GM18909 (cell line): ENCODE data around the gene POP4.
"Not testable (repeated sequence)": the region's sequence is repeated elsewhere in the genome, so short reads cannot be mapped to it uniquely, and the experiment has no call there.

ENCODE experiments used
- ATAC-seq: cut with Tn5 transposase; IDR thresholded peaks from one replicate; pipeline ENCODE4 v1.9.1; 2021; ENCODE audit warnings: mild to moderate bottlenecking; ENCODE audit not compliant: unreplicated experiment, poor library complexity

POP4 gene

GRCh38 chr19:29610213-29610573, 4.1 kb downstream of the POP4 start:
- no peak for ATAC-seq

- peak; percentile 77 for ATAC-seq
Measured at GRCh38 chr19:29610574-29611271, 4.6 kb downstream of the POP4 start.

- no peak for ATAC-seq
Measured at GRCh38 chr19:29612121-29612520, 6.0 kb downstream of the POP4 start.

- ATAC-seq, result no peak
Measured at GRCh38 chr19:29612801-29613595, 6.9 kb downstream of the POP4 start.

GRCh38 chr19:29614046-29614445, 8.0 kb downstream of the POP4 start:
- no peak for ATAC-seq

GRCh38 chr19:29614780-29615179, 8.7 kb downstream of the POP4 start:
- ATAC-seq, result no peak

- ATAC-seq, result no peak
Measured at GRCh38 chr19:29615891-29616425, 9.9 kb downstream of the POP4 start.

- ATAC-seq, result no peak
Measured at GRCh38 chr19:29616541-29616940, 10.5 kb downstream of the POP4 start.

GRCh38 chr19:29617366-29618266, 11.5 kb downstream of the POP4 start:
- no peak for ATAC-seq

- ATAC-seq, result no peak
Measured at GRCh38 chr19:29618434-29618833, 12.4 kb downstream of the POP4 start.

GRCh38 chr19:29618871-29619270, 12.8 kb downstream of the POP4 start:
- no peak for ATAC-seq

- no peak for ATAC-seq
Measured at GRCh38 chr19:29620931-29621351, 14.9 kb downstream of the POP4 start.

- no peak for ATAC-seq
Measured at GRCh38 chr19:29622166-29623070, 16.3 kb downstream of the POP4 start.

GRCh38 chr19:29623726-29624488, 17.8 kb downstream of the POP4 start:
- no peak for ATAC-seq

GRCh38 chr19:29624489-29625185, 18.6 kb downstream of the POP4 start:
- no peak for ATAC-seq

- ATAC-seq, result no peak
Measured at GRCh38 chr19:29625186-29625651, 19.1 kb downstream of the POP4 start.

- no peak for ATAC-seq
Measured at GRCh38 chr19:29626386-29626785, 20.3 kb downstream of the POP4 start.

GRCh38 chr19:29626832-29627231, 20.7 kb downstream of the POP4 start:
- not testable (repeated sequence) for ATAC-seq
